ENCODE results near the gene TMEM125.

The TMEM125 gene

DNA sequence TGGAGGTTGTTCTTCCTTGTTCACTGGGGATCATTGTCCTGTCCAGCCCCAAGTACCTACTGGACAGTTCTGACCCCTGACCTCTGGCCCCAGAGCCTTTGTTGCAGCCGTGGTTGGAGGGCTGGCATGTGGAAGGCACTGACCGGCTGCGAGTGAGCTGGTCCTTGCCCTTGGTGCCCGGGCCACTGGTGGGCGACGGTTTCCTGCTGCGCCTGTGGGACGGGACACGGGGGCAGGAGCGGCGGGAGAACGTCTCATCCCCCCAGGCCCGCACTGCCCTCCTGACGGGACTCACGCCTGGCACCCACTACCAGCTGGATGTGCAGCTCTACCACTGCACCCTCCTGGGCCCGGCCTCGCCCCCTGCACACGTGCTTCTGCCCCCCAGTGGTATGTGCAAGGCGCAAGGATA, 42.4 kb downstream of the TMEM125 start:
- no peak for DNase-seq (ENCODE audit: low read depth)

DNA sequence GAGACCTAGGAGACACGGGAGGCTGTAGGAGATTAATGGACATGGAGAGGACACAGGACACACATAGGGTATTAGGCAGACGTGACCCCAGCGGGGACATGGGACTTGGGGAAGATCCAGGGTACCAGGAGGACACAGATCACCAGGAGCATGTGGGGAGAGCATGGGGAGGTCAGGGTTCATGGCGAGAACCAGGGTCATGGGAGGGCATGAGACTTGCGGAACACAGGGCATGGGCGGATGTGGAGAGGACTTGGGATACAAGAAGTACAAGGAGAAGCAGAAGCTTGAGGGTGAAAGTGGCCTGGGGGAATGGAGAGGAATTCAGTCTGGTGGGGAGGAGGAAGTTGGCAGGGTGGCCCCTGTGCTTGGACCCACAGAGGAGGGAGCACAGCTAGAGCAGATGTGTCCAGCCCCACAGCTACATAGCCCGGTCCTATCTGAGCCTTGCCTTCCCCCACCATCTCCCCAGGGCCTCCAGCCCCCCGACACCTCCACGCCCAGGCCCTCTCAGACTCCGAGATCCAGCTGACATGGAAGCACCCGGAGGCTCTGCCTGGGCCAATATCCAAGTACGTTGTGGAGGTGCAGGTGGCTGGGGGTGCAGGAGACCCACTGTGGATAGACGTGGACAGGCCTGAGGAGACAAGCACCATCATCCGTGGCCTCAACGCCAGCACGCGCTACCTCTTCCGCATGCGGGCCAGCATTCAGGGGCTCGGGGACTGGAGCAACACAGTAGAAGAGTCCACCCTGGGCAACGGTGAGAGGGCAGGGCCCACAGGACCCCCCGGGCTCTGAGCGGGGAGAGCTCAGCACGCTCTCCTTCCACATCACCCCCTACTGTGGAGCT, 43.1 kb downstream of the TMEM125 start:
- DNase-seq (ENCODE audit: low read depth): no peak

DNA sequence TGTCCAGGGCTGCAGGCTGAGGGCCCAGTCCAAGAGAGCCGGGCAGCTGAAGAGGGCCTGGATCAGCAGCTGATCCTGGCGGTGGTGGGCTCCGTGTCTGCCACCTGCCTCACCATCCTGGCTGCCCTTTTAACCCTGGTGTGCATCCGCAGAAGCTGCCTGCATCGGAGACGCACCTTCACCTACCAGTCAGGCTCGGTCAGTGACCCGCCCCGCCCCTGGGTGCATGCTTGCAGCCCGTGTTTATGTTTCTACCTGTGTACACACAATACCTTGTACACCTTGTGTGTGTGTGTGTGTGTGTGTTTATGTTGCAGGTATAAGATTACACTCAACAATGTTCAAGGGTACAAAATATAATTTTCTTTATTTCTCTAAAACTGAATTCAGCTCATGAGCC, 44.0 kb downstream of the TMEM125 start:
- DNase-seq (ENCODE audit: low read depth): no peak

DNA sequence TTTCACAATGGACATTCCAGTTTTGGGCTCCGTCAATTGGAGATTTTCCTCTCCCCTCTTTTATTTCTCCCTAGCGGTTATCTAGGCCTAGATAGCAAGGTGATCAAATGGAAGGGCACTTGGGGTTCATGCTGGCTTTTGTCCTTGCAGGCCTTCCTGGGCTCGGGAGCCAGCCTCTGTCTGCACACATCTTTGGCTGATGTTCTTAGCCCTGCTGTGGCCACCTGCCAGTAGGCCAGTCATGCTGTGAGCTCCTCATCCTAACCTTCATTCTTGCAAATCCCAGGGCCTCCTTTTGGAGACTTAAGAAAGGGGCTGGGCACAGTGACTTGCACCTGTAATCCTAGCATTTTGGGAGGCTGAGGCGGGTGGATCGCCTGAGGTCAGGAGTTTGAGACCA, 44.5 kb downstream of the TMEM125 start:
- DNase-seq (ENCODE audit: low read depth): no peak

- no peak for DNase-seq (ENCODE audit: low read depth)
These were observed 45.7 kb downstream of the TMEM125 start for GRCh38 chr1:43315481-43315880.

GRCh38 chr1:43315963-43316737, 46.4 kb downstream of the TMEM125 start:
- no peak for DNase-seq (ENCODE audit: low read depth)

DNA sequence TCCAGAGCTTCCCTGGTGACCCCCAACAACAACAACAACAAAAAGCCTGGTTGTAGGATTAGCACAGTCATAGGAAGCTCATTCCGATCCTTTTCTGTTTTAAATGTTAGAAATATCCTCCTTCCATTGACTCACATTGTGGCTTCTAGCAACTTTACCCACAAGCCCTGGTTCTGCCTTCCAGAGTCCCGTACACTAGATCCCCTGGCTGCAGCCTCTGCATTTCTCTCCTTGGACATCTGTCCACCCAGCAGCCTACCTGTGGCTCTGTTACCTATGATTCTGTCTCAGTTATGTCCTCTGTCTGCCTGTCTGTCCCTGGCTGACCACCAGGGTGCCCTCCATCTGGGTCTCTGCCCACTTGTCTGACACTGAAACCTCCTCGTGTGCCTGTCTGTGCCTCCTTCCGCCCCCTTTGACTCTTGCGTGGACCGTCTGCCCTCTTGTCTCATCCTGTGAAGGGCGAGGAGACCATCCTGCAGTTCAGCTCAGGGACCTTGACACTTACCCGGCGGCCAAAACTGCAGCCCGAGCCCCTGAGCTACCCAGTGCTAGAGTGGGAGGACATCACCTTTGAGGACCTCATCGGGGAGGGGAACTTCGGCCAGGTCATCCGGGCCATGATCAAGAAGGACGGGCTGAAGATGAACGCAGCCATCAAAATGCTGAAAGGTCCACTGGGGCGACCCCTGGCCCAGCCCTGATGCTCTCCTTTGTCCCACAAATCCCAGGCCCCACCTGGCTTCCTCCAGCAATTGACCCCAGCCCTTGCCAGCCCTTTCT, 47.1 kb downstream of the TMEM125 start:
- DNase-seq (ENCODE audit: low read depth): no peak

DNA sequence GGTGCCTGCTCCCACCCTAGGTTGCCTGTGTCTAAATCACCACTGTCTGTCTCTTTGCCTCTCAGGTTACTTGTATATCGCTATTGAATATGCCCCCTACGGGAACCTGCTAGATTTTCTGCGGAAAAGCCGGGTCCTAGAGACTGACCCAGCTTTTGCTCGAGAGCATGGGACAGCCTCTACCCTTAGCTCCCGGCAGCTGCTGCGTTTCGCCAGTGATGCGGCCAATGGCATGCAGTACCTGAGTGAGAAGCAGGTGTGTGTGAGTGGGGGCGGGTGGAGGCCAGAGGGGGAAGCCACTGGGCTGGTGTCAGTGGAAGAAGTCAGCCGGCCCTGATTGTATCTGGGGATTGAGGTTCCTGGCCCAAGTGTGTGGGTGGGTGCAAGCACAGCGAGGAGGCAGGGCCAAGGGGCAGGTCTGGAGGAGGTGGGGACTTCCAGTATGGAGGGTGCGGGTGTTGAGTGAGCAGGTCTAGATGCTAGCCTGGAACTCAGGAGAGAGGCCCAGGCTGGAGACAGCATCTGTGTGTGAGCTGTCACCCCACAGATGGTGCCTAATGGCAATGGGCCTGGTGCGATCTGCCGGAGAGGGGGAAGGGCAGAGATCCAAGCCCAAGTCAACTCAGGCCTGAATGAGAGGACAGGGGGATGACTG, 48.2 kb downstream of the TMEM125 start:
- no peak for DNase-seq (ENCODE audit: low read depth)

DNA sequence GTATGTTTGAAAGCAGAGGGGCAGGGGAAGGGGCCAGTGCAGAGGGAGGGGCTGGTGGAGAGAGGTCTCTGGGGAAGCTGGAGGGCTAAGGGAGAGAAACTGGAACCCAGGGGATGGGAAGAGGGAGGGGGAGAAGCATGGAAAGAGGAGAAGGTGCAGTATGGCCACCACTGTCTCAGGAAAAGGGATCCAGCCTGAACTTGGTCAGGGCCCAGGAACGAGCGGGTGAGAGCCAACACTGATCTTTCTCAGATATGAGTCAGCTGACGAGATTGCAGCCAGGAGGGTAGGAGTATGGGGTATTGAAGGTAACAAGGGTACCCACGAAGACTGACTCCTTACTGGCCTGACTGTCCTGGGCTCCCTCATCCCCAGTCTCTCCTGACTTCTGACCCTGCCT, 49.0 kb downstream of the TMEM125 start:
- DNase-seq (ENCODE audit: low read depth): no peak

- DNase-seq (ENCODE audit: low read depth): no peak
These were observed 49.5 kb downstream of the TMEM125 start for GRCh38 chr1:43319288-43319687.

DNA sequence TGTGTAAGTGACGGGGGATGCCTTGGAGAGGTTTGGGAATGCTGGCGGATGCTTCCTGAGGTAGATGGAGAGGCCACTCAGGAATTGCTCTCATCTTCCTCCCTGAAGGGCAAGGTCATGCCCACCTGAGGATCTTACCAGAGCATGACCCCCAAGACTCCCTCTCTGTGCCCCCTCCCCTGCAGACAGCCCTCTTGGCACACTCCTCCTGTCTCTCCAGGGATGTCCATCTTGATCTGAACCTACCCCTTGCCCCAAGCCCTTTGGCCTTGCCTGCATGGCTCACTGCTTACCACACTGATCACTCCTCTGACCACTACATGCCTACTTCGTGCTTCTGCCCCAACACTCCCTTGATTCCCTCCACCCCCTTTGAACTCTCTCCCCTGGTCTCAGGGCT, 50.0 kb downstream of the TMEM125 start:
- no peak for DNase-seq (ENCODE audit: low read depth)

DNA sequence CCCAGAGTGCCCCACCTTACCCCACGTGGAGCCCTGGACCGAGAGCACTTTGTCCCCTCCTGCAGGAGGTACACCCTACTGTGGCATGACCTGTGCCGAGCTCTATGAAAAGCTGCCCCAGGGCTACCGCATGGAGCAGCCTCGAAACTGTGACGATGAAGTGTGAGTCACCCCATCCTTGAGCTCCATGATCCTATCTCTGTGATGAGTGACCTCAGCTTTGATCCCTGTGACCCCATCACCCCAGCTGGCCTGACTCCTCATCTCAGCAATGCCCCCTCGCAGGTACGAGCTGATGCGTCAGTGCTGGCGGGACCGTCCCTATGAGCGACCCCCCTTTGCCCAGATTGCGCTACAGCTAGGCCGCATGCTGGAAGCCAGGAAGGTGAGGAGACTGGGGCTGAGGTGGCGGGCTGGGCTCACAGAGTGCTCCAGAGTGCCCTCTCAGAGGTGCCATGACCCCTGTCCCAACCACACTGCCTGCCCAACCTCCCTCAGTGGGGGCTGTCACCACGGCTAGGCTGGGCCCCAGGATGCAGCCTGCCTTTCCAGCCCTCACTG, 51.6 kb downstream of the TMEM125 start:
- DNase-seq (ENCODE audit: low read depth): no peak

- no peak for DNase-seq (ENCODE audit: low read depth)
These were observed 52.7 kb downstream of the TMEM125 start for GRCh38 chr1:43322506-43322905.

Data from amniotic epithelial cell (primary cell).